ENCODE data around the gene ZBTB16. TPM values are rescaled to one million over a fixed set of nuclear protein-coding genes. Genes with fewer than 3 reads are reported as not detected.

Gene ZBTB16
- total and polyA plus RNA-seq, 2 experiments from 2014 or later = 0.29 to 1.4 TPM

DNA sequence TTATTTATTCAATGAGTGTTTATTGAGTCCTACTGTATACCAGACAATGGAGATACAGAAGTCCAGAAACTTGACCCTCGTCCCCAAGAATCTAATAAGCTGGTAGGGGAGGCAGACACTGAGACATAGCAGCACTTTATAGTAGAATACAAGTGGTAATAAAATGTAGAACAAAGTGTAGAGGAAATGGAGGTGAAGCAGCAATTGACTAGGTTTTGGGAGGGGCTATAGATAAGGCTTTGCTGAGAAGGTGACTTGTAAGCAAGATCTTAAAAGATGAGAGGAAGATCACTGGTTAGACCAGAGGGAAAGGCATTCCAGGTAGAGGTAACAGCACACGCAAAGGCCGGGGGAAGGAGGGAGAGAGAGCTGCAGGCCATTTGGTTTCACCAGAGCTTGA, 57.3 kb downstream of the ZBTB16 start:
- H4K20me1 ChIP-seq (replicated peaks; ENCODE audit: insufficient read depth) = no peaks in the 10 kb centered on the region
- Mint-ChIP-seq H3K9me3 (no peaks in the 10 kb centered on the region), H3K4me3 (no peak overlapping the region), H3K36me3 (ENCODE audit: low read depth) (no peaks in the 10 kb centered on the region), H3K4me1 (peaks cover 3% of the 10 kb centered on the region), H3K27ac (no peak overlapping the region), H3K27me3 (ENCODE audit: insufficient read depth, low read depth, poor library complexity) (peaks cover 4% of the 10 kb centered on the region)
- H3K36me3 ChIP-seq (ENCODE audit: insufficient read depth) = no peaks in the 10 kb centered on the region
- no peak overlapping the region for H2AFZ ChIP-seq
- no peak overlapping the region for H3K4me3 ChIP-seq
- TF ChIP-seq, protein P1, sequence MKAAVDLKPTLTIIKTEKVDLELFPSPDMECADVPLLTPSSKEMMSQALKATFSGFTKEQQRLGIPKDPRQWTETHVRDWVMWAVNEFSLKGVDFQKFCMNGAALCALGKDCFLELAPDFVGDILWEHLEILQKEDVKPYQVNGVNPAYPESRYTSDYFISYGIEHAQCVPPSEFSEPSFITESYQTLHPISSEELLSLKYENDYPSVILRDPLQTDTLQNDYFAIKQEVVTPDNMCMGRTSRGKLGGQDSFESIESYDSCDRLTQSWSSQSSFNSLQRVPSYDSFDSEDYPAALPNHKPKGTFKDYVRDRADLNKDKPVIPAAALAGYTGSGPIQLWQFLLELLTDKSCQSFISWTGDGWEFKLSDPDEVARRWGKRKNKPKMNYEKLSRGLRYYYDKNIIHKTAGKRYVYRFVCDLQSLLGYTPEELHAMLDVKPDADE (IDR thresholded peaks at IDR 0.05) = no peak
- no peak for TF ChIP-seq CREB1 (CRISPR knock-in tag; IDR thresholded peaks at IDR 0.05; ENCODE audit: low read depth)
- TF ChIP-seq POLR2AphosphoS5 (IDR thresholded peaks at IDR 0.05; ENCODE audit: low read depth) = no peak
- no peak for TF ChIP-seq STAT1 (IDR thresholded peaks at IDR 0.05; ENCODE audit: unreplicated experiment)
- no peak for TF ChIP-seq ZNF462 (CRISPR knock-in tag; IDR thresholded peaks at IDR 0.05)
- no peak for TF ChIP-seq JUNB (IDR thresholded peaks at IDR 0.05; ENCODE audit: unreplicated experiment)
- no peak for TF ChIP-seq EZH2phosphoT487 (IDR thresholded peaks at IDR 0.05; ENCODE audit: unreplicated experiment)
- no peak for TF ChIP-seq REST (IDR thresholded peaks at IDR 0.05; ENCODE audit: unreplicated experiment)
- TF ChIP-seq NANOG (IDR thresholded peaks at IDR 0.05; ENCODE audit: borderline replicate concordance) = no peak
- TF ChIP-seq CTCF (conservative IDR thresholded peaks at IDR 0.05; ENCODE audit: low read depth in 2 of 2) = no peak
- TF ChIP-seq EZH2 (IDR thresholded peaks at IDR 0.05; ENCODE audit: low read depth, unreplicated experiment) = no peak
- no peaks in the 10 kb centered on the region for H3K27me3 ChIP-seq (ENCODE audit: insufficient read depth)
- no peak overlapping the region for H3K4me2 ChIP-seq
- H3K9me2 ChIP-seq (ENCODE audit: insufficient read depth) = no peaks in the 10 kb centered on the region
- peaks cover 6% of the 10 kb centered on the region; the same call in 1 of the 2 replicates for H3K4me1 ChIP-seq (ENCODE audit: insufficient read depth)
- no peaks in the 10 kb centered on the region for H3K79me2 ChIP-seq (replicated peaks; ENCODE audit: insufficient read depth)
- DNase-seq (ENCODE audit: low spot score) (no peak), ATAC-seq (no peak)
- H3F3A ChIP-seq (replicated peaks; ENCODE audit: low read depth) = no peaks in the 10 kb centered on the region
- H3K27ac ChIP-seq (ENCODE audit: low read depth) = no peak overlapping the region

Data from GM23338 (cell line).